HFFc6 (cell line): ENCODE results near the gene OCRL. TPM values are rescaled to one million over a fixed set of nuclear protein-coding genes. Genes with fewer than 3 reads are reported as not detected.

ENCODE experiments used
- DNase-seq: peaks from one replicate; pipeline ENCODE4 v3.0.0-alpha.2; 2018
- H3K27ac Mint-ChIP-seq: 2 replicates; pipeline ENCODE4 v1.8.0; 2020; ENCODE audit warnings: mild to moderate bottlenecking, mixed read lengths
- H3K27me3 Mint-ChIP-seq: 2 replicates; pipeline ENCODE4 v1.8.0; 2021; ENCODE audit warnings: mild to moderate bottlenecking, moderate library complexity, mixed read lengths; ENCODE audit not compliant: insufficient read depth
- H3K36me3 Mint-ChIP-seq: 2 replicates; pipeline ENCODE4 v1.8.0; 2021; ENCODE audit warnings: low read depth, mixed read lengths
- H3K4me1 Mint-ChIP-seq: 2 replicates; pipeline ENCODE4 v1.8.0; 2020; ENCODE audit warnings: low read depth, mixed read lengths
- H3K4me3 Mint-ChIP-seq: 2 replicates; pipeline ENCODE4 v1.8.0; 2020; ENCODE audit warnings: mild to moderate bottlenecking, moderate library complexity, mixed read lengths
- H3K9me3 Mint-ChIP-seq: 2 replicates; pipeline ENCODE4 v1.8.0; 2020; ENCODE audit warnings: mild to moderate bottlenecking, mixed read lengths
- total RNA-seq, 6 experiments: library from RNA; stranded (reverse); fragmentation: NEBNext Ultra II Directional; extraction: Animal tissue kit (Norgen Biotek cat#: 25700); gene quantifications; 2 replicates in 1 of 6; 3 replicates in 5 of 6; pipeline ENCODE4 v1.2.3, GENCODE V29; 2021
- TF ChIP-seq, protein P1 (sequence below): fragments of 200-600 bp; sonication (generic); IDR thresholded peaks from 2 replicates; pipeline ENCODE4 v1.5.0; 2021; ENCODE audit warnings: antibody characterized with exemption, mild to moderate bottlenecking

The OCRL gene
- total RNA-seq, 6 experiments from 2014 or later, result 28.5 to 35.2 (median 30.5) TPM

DNA sequence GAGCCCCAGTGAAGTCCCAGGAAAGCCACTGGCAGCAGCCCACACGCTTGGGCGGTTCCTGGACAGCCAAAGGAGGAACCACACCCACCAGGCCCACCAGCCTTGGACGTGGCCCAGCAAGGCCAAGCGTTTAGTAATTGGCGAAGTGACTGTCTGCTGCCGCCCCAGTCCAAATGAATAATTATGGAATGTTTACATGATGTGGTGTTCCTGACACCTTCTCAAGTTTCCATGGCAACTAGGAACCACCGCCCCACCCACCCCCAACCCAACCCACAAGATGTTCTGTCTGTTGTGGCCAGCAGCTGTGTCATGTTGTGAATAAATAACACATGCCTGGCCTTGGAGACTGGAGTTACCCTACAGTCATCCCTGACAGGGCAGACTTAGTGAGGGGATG, 92.4 kb downstream of the OCRL start:
- H3K4me1 Mint-ChIP-seq, result no peaks in the 10 kb centered on the region
- no peaks in the 10 kb centered on the region for H3K36me3 Mint-ChIP-seq
- H3K9me3 Mint-ChIP-seq, result no peaks in the 10 kb centered on the region
- H3K27ac Mint-ChIP-seq, result no peak overlapping the region
- TF ChIP-seq, protein P1, sequence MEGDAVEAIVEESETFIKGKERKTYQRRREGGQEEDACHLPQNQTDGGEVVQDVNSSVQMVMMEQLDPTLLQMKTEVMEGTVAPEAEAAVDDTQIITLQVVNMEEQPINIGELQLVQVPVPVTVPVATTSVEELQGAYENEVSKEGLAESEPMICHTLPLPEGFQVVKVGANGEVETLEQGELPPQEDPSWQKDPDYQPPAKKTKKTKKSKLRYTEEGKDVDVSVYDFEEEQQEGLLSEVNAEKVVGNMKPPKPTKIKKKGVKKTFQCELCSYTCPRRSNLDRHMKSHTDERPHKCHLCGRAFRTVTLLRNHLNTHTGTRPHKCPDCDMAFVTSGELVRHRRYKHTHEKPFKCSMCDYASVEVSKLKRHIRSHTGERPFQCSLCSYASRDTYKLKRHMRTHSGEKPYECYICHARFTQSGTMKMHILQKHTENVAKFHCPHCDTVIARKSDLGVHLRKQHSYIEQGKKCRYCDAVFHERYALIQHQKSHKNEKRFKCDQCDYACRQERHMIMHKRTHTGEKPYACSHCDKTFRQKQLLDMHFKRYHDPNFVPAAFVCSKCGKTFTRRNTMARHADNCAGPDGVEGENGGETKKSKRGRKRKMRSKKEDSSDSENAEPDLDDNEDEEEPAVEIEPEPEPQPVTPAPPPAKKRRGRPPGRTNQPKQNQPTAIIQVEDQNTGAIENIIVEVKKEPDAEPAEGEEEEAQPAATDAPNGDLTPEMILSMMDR, result no peak
- H3K27me3 Mint-ChIP-seq, result peaks cover 2% of the 10 kb centered on the region; the same call in 1 of the 2 replicates
- H3K4me3 Mint-ChIP-seq, result no peak overlapping the region
- no peak for DNase-seq

DNA sequence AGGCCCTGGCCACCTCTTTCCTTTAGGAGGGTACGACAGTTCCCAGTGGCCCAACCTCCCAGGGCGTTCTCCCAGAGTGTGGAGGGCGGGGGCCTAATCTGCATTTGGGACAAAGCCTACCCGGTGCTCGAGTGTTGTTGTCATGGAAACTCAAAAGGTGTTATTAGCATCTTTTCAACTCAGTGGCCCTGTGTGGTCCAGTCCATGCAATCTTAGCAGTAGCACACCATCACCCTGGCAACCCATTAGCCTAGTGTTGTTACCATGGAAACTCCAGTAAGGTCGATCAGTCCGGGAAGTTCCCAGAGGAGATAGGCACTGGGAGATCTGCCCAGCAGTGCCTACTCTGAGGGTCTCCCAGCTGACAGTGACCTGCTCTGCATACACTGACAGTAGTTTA, 94.5 kb downstream of the OCRL start:
- no peak for DNase-seq
- TF ChIP-seq, protein P1, result no peak
- Mint-ChIP-seq H3K9me3 (no peaks in the 10 kb centered on the region), H3K36me3 (no peaks in the 10 kb centered on the region), H3K4me3 (no peak overlapping the region), H3K4me1 (no peaks in the 10 kb centered on the region), H3K27ac (no peak overlapping the region), H3K27me3 (no peaks in the 10 kb centered on the region; the same call in none of the 2 replicates)

DNA sequence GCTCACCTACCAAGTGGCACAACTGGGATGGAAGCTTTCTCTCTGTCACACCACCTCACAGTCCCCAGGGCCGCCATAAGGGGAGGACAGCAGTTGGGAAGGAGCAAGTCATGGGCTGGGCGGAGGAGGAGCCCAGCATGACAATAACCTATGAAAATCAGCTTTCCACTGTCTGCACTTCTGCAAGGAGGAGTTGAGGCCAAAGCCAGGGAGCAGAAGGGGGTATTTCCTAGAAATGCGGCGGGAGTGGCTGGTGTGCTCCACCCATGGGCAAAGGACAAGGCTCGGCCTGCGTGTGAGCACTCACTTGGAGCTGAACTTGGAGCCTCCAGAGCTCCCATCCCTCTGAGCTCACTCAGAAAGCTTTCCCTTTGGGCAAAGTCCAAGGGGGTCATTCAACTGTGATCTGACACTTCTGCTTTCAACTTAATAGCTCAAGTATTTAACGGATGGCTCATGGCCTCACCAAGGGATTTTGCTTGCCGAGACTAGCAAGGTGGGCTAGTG, 96.2 kb downstream of the OCRL start:
- no peak overlapping the region for H3K4me3 Mint-ChIP-seq
- DNase-seq, result no peak
- TF ChIP-seq, protein P1, result no peak
- no peaks in the 10 kb centered on the region for H3K4me1 Mint-ChIP-seq
- no peaks in the 10 kb centered on the region; the same call in 1 of the 2 replicates for H3K27me3 Mint-ChIP-seq
- no peak overlapping the region for H3K27ac Mint-ChIP-seq
- no peaks in the 10 kb centered on the region for H3K36me3 Mint-ChIP-seq
- H3K9me3 Mint-ChIP-seq, result no peaks in the 10 kb centered on the region

DNA sequence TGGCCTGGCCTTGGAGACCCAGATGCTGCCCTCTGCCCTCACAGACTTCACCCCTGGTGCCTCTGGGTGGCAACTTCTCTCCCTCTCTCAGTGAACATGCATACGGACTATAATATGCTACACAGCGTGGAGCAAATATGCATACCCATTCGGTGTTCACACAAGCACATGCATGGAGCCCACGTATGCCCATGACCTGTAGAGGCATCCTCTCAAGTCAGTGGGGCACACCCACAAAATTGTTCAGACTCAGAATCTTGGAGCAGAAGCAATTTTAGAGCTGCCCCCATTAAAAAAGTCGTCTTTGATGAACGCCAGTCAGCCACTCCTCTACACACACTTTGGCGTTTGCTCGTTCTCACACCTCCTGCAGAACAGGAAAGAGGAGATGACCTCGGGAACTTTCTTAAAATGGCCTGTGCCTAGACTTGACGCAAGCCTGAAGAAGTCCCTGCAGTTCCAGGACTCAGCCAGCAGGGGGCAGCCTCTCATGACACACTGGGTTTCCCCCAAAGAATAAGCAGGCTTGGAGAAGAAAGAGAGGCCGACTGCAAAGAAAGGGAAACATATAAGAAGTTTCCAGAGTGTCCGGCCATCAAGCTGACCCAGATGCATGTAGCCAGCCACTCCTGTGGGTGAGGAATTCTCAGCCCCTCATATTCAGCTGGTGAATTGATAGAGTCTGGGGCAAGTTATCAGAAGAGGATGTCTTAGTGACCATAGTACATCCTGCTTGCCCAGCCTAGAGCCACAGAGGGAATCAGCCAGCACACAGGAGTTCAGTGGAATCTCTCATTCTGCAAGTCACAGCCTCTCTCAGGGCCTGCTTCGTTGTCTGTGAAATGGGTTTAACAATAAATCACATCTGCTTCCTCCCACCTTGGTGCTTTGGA, 97.4 kb downstream of the OCRL start:
- H3K9me3 Mint-ChIP-seq, result no peaks in the 10 kb centered on the region
- H3K4me1 Mint-ChIP-seq, result no peaks in the 10 kb centered on the region
- peak; percentile 31 for DNase-seq
- H3K27me3 Mint-ChIP-seq, result no peaks in the 10 kb centered on the region; the same call in 1 of the 2 replicates
- H3K4me3 Mint-ChIP-seq, result no peak overlapping the region
- H3K27ac Mint-ChIP-seq, result no peak overlapping the region; the same call in 1 of the 2 replicates
- TF ChIP-seq, protein P1, result peak; percentile 91
- H3K36me3 Mint-ChIP-seq, result no peaks in the 10 kb centered on the region

DNA sequence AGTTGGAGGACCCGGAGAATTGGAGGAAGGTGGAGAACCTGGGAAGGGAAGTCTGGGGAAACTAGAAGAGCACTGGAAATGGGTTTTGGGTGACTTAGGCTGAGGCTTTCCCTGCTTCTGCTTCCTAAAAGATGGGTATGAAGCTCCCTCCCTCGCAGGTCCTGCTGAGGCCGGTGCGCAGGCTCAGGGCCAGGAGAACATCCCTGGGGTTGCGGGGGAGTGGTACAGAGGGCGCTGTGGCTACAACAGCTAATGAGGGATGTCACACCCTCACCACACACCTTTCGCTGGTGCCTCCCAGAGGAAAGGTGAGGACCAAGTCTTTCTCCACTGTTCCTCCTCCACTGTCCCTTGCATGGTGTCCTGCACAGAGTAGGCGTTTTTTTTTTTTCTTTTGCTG, 98.9 kb downstream of the OCRL start:
- Mint-ChIP-seq H3K4me3 (no peak overlapping the region), H3K9me3 (no peaks in the 10 kb centered on the region), H3K36me3 (no peaks in the 10 kb centered on the region), H3K27me3 (no peaks in the 10 kb centered on the region; the same call in 1 of the 2 replicates), H3K27ac (no peak overlapping the region), H3K4me1 (no peaks in the 10 kb centered on the region)
- TF ChIP-seq, protein P1, result no peak
- no peak for DNase-seq
